IMR-90 (cell line): ENCODE measurements around the gene SCAMP2.

Experiments
- BHLHE40 ChIP-seq: fragments of 150-350 bp; IDR thresholded peaks from 2 replicates; pipeline ENCODE4 v1.6.1; 2016; ENCODE audit warnings: mild to moderate bottlenecking, low read depth, low read length
- CEBPB ChIP-seq: IDR thresholded peaks from 2 replicates; pipeline ENCODE4 v1.6.1; 2012; ENCODE audit warnings: low read depth, low read length, improper control_type of control experiment
- CTCF ChIP-seq: conservative IDR thresholded peaks from 2 replicates; pipeline ENCODE4 v1.5.1; 2012; ENCODE audit warnings: mild to moderate bottlenecking, low read depth, low read length, improper control_type of control experiment
- FOS ChIP-seq: fragments of 150-350 bp; IDR thresholded peaks from 2 replicates; pipeline ENCODE4 v1.6.1; 2016; ENCODE audit warnings: low read depth, low read length
- POLR2A ChIP-seq: IDR thresholded peaks from 2 replicates; pipeline ENCODE4 v1.6.1; 2012; ENCODE audit warnings: mild to moderate bottlenecking, low read depth, low read length
- RAD21 ChIP-seq: IDR thresholded peaks from 2 replicates; pipeline ENCODE4 v1.6.1; 2012; ENCODE audit warnings: low read length, improper control_type of control experiment
- SMC3 ChIP-seq: fragments of 150-350 bp; IDR thresholded peaks from 2 replicates; pipeline ENCODE4 v1.6.1; 2016; ENCODE audit warnings: low read depth, mild to moderate bottlenecking, antibody characterized with exemption, low read length, moderate library complexity

- TF ChIP-seq CEBPB (no peak), CTCF (no peak), BHLHE40 (no peak), SMC3 (no peak), POLR2A (no peak), RAD21 (no peak), FOS (no peak)
Observed at GRCh38 chr15:74831813-74832495, 41.2 kb downstream of the SCAMP2 start.
